MG63 (cell line): Measurements from ENCODE around the gene CLIC5. TPM values are rescaled to one million over a fixed set of nuclear protein-coding genes. Genes with fewer than 3 reads are reported as not detected.
A peak's percentile ranks its signal among the peaks of the same experiment; 100 is the strongest.

Source experiments
- DNase-seq: peaks from one replicate; pipeline ENCODE4 v3.0.0-alpha.2; 2020
- H3K27me3 ChIP-seq: fragments of 250-450 bp; sonication (Bioruptor Pico); 2 replicates; pipeline ENCODE4 v1.5.1; 2020; ENCODE audit warnings: mild to moderate bottlenecking, moderate library complexity
- H3K36me3 ChIP-seq: fragments of 250-450 bp; sonication (Bioruptor Pico); 2 replicates; pipeline ENCODE4 v1.5.1; 2020; ENCODE audit warnings: mild to moderate bottlenecking, moderate library complexity
- H3K4me3 ChIP-seq: fragments of 250-450 bp; sonication (Bioruptor Pico); 2 replicates; pipeline ENCODE4 v1.5.1; 2020; ENCODE audit warnings: mild to moderate bottlenecking, moderate library complexity
- H3K9me3 ChIP-seq: fragments of 250-450 bp; sonication (Bioruptor Pico); 2 replicates; pipeline ENCODE4 v1.5.1; 2020; ENCODE audit warnings: mild to moderate bottlenecking, moderate library complexity
- total RNA-seq: library from RNA; depleted of rRNA; stranded (reverse); fragments of >200 nt; shearing (Covaris generic); gene quantifications from 2 replicates; pipeline ENCODE4 v1.2.3, GENCODE V29; 2014; ENCODE audit warnings: low replicate concordance

Gene CLIC5
- total RNA-seq, 1 experiment from 2014 or later: not detected

GRCh38 chr6:45963896-45964295 lies 51.8 kb downstream of the CLIC5 start:
- Histone ChIP-seq H3K9me3 (no peaks in the 10 kb centered on the region), H3K27me3 (no peaks in the 10 kb centered on the region), H3K36me3 (no peaks in the 10 kb centered on the region), H3K4me3 (no peak overlapping the region)
- no peak for DNase-seq

DNA sequence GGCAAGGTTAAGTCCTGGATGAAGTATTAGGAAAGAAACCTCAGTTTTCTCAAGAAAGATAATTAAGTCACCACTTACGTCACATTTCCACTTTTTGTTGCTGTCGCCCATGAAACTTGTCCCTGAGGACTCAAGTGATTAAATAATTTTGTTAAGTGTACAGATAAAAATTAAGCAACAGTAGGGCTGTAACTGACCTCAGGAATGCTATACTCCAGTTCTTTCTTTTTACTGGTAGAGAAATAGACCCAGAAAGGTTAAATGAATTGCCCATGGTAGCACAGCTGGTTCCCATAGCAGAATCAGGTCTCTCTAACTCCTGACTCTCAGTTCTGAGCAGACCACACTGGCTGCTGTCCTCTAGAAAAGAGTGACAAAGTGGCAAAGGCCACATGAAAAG lies 54.5 kb downstream of the CLIC5 start:
- DNase-seq: no peak
- Histone ChIP-seq H3K36me3 (no peaks in the 10 kb centered on the region), H3K27me3 (no peaks in the 10 kb centered on the region), H3K9me3 (no peaks in the 10 kb centered on the region), H3K4me3 (no peak overlapping the region)

GRCh38 chr6:45959534-45960145 lies 56.0 kb downstream of the CLIC5 start:
- no peak for DNase-seq
- Histone ChIP-seq H3K36me3 (no peaks in the 10 kb centered on the region), H3K9me3 (no peaks in the 10 kb centered on the region), H3K4me3 (no peak overlapping the region), H3K27me3 (no peaks in the 10 kb centered on the region)

- Histone ChIP-seq H3K27me3 (no peaks in the 10 kb centered on the region), H3K9me3 (no peaks in the 10 kb centered on the region), H3K36me3 (no peaks in the 10 kb centered on the region), H3K4me3 (no peak overlapping the region)
- DNase-seq: no peak
Measured at GRCh38 chr6:45956663-45957062, 59.0 kb downstream of the CLIC5 start.

DNA sequence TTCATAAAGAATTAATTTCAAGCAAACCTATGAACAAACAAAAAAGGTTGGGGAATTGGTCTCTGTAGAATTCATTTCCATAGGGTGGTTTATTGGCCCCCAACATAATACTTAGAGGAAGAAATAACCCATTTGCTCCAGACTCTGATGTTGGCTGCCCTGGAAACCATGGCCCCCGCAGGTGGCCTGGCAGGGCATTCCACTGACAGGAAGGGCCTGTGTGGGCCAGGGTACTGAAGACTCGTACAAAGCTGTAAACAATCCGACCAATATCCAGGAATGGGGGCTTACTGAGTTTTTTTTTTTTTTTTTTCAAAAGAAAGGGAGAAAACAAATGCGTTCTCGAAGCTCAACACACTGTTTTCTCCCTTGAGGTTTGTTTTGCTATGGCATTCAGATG lies 59.5 kb downstream of the CLIC5 start:
- DNase-seq: no peak
- H3K36me3 ChIP-seq: no peaks in the 10 kb centered on the region
- no peak overlapping the region for H3K4me3 ChIP-seq
- no peaks in the 10 kb centered on the region for H3K9me3 ChIP-seq
- H3K27me3 ChIP-seq: no peaks in the 10 kb centered on the region

- Histone ChIP-seq H3K4me3 (no peak overlapping the region), H3K9me3 (no peaks in the 10 kb centered on the region), H3K27me3 (no peaks in the 10 kb centered on the region), H3K36me3 (no peaks in the 10 kb centered on the region)
- DNase-seq: no peak
Measured at GRCh38 chr6:45955597-45955996, 60.1 kb downstream of the CLIC5 start.

- no peak overlapping the region for H3K4me3 ChIP-seq
Measured at GRCh38 chr6:45952546-45952945, 63.1 kb downstream of the CLIC5 start.

DNA sequence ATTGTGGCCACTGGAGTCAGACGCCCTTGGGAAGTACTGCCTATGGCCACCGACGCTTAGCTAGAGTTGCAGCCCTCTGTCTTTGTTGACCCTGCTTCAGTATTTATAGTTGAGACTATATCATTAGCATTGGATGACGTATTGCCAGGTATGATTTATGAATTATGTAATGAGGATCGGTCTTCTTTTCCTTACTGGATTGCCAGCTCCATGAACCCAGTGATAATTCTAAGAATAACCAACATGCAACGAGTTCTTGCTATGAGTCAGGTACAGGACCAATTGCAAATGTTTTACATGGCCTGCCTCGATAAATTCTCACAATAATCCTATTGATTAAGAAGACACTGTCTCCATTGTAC lies 63.5 kb downstream of the CLIC5 start:
- no peaks in the 10 kb centered on the region for H3K36me3 ChIP-seq
- no peak for DNase-seq
- H3K9me3 ChIP-seq: no peaks in the 10 kb centered on the region
- H3K4me3 ChIP-seq: no peak overlapping the region
- no peaks in the 10 kb centered on the region for H3K27me3 ChIP-seq

More at GRCh38 chr6:45952546-45952945, 63.1 kb downstream of the CLIC5 start:
- Histone ChIP-seq H3K9me3 (no peaks in the 10 kb centered on the region), H3K36me3 (no peaks in the 10 kb centered on the region), H3K27me3 (no peaks in the 10 kb centered on the region)
- DNase-seq: no peak

- Histone ChIP-seq H3K4me3 (no peak overlapping the region), H3K27me3 (no peaks in the 10 kb centered on the region), H3K9me3 (no peaks in the 10 kb centered on the region), H3K36me3 (no peaks in the 10 kb centered on the region)
- no peak for DNase-seq
Measured at GRCh38 chr6:45951321-45952167, 64.1 kb downstream of the CLIC5 start.

- Histone ChIP-seq H3K4me3 (no peak overlapping the region), H3K27me3 (no peaks in the 10 kb centered on the region), H3K9me3 (no peaks in the 10 kb centered on the region), H3K36me3 (no peaks in the 10 kb centered on the region)
- no peak for DNase-seq
Measured at GRCh38 chr6:45949256-45949655, 66.4 kb downstream of the CLIC5 start.

GRCh38 chr6:45947807-45948206 lies 67.9 kb downstream of the CLIC5 start:
- no peaks in the 10 kb centered on the region for H3K9me3 ChIP-seq
- H3K27me3 ChIP-seq: no peaks in the 10 kb centered on the region
- H3K36me3 ChIP-seq: no peaks in the 10 kb centered on the region
- DNase-seq: no peak
- H3K4me3 ChIP-seq: no peak overlapping the region

DNA sequence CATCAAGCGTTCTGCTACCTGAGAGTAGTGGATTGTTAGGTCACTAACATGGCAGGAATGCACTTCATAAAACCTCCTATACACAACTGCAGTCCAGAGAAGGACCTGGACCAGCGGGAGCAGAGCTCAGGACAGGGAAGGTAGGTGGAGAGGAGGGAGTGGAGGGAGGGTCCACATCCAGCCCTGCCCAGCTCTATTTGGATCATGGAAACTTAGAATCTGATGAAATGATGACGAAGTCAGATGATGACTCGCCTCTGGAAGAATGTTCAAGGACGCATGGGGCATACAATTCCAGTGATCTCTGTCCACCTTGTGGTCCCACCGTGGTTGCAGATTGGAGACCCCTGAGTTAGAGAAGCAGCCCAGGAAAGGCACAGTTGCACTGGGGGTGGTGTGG lies 68.8 kb downstream of the CLIC5 start:
- Histone ChIP-seq H3K27me3 (no peaks in the 10 kb centered on the region), H3K4me3 (no peak overlapping the region), H3K9me3 (no peaks in the 10 kb centered on the region), H3K36me3 (no peaks in the 10 kb centered on the region)
- DNase-seq: no peak

DNA sequence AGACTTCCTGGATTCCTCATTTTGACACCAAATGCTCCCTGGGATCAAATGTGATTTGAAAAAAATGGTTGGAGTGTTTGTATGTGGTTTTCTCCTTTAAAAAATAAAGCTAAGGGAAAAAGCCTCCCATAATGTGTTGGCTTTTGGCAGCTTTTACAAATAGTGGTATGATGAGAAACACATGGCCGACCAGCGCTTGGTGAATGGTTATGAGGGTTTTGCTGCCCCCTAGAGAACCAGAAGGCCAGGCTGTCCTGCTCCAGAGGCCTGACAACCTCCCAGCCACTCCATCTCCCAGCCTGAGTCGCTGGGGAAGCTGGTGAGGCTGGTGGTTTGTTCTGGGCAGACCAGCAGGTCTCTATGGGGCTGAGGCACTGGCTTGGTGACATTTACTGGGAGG lies 69.3 kb downstream of the CLIC5 start:
- Histone ChIP-seq H3K9me3 (no peaks in the 10 kb centered on the region), H3K36me3 (no peaks in the 10 kb centered on the region), H3K4me3 (no peak overlapping the region), H3K27me3 (no peaks in the 10 kb centered on the region)
- peak; percentile 50 for DNase-seq

DNA sequence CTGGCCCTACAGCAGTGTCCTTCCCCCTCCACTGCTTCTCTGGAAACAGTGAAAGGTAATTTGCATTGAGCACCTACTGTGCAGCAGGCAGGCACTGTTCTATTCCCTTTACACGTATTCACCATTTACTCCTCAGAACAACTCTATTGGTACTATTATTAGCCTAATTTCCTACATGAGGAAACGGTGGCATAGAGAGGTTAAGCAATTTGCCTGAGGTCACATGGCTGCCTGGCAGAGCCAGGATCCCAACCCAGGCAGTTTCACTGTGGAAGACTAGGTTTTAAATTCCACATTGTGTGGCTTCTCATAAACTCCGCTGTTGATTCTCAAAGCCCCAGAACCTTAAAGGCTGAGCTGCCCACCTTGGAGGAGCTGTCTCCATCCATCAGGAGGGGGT lies 72.7 kb downstream of the CLIC5 start:
- H3K9me3 ChIP-seq: no peaks in the 10 kb centered on the region
- H3K27me3 ChIP-seq: no peaks in the 10 kb centered on the region
- no peak overlapping the region for H3K4me3 ChIP-seq
- no peak for DNase-seq
- H3K36me3 ChIP-seq: no peaks in the 10 kb centered on the region

GRCh38 chr6:45933855-45934254 lies 81.8 kb downstream of the CLIC5 start:
- H3K36me3 ChIP-seq: no peaks in the 10 kb centered on the region
- H3K27me3 ChIP-seq: no peaks in the 10 kb centered on the region
- no peak overlapping the region for H3K4me3 ChIP-seq
- no peaks in the 10 kb centered on the region for H3K9me3 ChIP-seq
- no peak for DNase-seq

- Histone ChIP-seq H3K27me3 (no peaks in the 10 kb centered on the region), H3K4me3 (no peak overlapping the region), H3K9me3 (no peaks in the 10 kb centered on the region), H3K36me3 (no peaks in the 10 kb centered on the region)
- no peak for DNase-seq
Measured at GRCh38 chr6:45931232-45931631, 84.4 kb downstream of the CLIC5 start.

- no peak overlapping the region for H3K4me3 ChIP-seq
- peak; percentile 40 for DNase-seq
- H3K9me3 ChIP-seq: no peaks in the 10 kb centered on the region
- H3K36me3 ChIP-seq: no peaks in the 10 kb centered on the region
- H3K27me3 ChIP-seq: no peaks in the 10 kb centered on the region
Measured at GRCh38 chr6:45930420-45931040, 85.1 kb downstream of the CLIC5 start.
